Activated T-helper 9 cell treated with anti-CD3 and anti-CD28 coated beads, Interleukin-2, amount 50 U/mL, for 16 hours (primary cell): ENCODE measurements around the gene GRK5.

Experiments used
- DNase-seq: peaks from one replicate; pipeline ENCODE4 v3.0.0-alpha.2; 2020; ENCODE audit warnings: low read depth

The GRK5 gene

GRCh38 chr10:119318411-119319160 is 111.2 kb downstream of the GRK5 start:
- no peak for DNase-seq

- no peak for DNase-seq
Observed at GRCh38 chr10:119319161-119319919, 112.0 kb downstream of the GRK5 start.

- DNase-seq: no peak
Observed at GRCh38 chr10:119319920-119320258, 112.5 kb downstream of the GRK5 start.

- DNase-seq: no peak
Observed at GRCh38 chr10:119320981-119321380, 113.6 kb downstream of the GRK5 start.

GRCh38 chr10:119323085-119324016 is 116.0 kb downstream of the GRK5 start:
- no peak for DNase-seq

GRCh38 chr10:119325131-119325530 is 117.8 kb downstream of the GRK5 start:
- DNase-seq: no peak

GRCh38 chr10:119326167-119326566 is 118.8 kb downstream of the GRK5 start:
- DNase-seq: no peak

GRCh38 chr10:119327096-119327745 is 119.8 kb downstream of the GRK5 start:
- no peak for DNase-seq

GRCh38 chr10:119328223-119328622 is 120.9 kb downstream of the GRK5 start:
- no peak for DNase-seq

GRCh38 chr10:119330342-119330741 is 123.0 kb downstream of the GRK5 start:
- no peak for DNase-seq

GRCh38 chr10:119331061-119331460 is 123.7 kb downstream of the GRK5 start:
- no peak for DNase-seq

GRCh38 chr10:119333146-119333792 is 125.9 kb downstream of the GRK5 start:
- DNase-seq: peak; percentile 27

- DNase-seq: no peak
Observed at GRCh38 chr10:119335671-119336353, 128.4 kb downstream of the GRK5 start.

- DNase-seq: no peak
Observed at GRCh38 chr10:119336599-119336998, 129.2 kb downstream of the GRK5 start.

GRCh38 chr10:119337223-119337622 is 129.9 kb downstream of the GRK5 start:
- DNase-seq: no peak

GRCh38 chr10:119337796-119338432 is 130.5 kb downstream of the GRK5 start:
- no peak for DNase-seq

GRCh38 chr10:119339109-119339508 is 131.7 kb downstream of the GRK5 start:
- DNase-seq: no peak

GRCh38 chr10:119340893-119341458 is 133.6 kb downstream of the GRK5 start:
- no peak for DNase-seq

GRCh38 chr10:119341459-119342301 is 134.3 kb downstream of the GRK5 start:
- peak; percentile 14 for DNase-seq
